Smooth muscle cell of the brain vasculature (primary cell): Measurements from ENCODE around the gene PPTC7.
A peak's percentile ranks its signal among the peaks of the same experiment; 100 is the strongest.
"Not testable (repeated sequence)": the region's sequence is repeated elsewhere in the genome, so short reads cannot be mapped to it uniquely, and the experiment has no call there.

ENCODE experiments used
- DNase-seq: peaks from one replicate; pipeline ENCODE4 v3.0.0-alpha.2; 2012; ENCODE audit warnings: low read depth, low spot score

PPTC7 gene

DNA sequence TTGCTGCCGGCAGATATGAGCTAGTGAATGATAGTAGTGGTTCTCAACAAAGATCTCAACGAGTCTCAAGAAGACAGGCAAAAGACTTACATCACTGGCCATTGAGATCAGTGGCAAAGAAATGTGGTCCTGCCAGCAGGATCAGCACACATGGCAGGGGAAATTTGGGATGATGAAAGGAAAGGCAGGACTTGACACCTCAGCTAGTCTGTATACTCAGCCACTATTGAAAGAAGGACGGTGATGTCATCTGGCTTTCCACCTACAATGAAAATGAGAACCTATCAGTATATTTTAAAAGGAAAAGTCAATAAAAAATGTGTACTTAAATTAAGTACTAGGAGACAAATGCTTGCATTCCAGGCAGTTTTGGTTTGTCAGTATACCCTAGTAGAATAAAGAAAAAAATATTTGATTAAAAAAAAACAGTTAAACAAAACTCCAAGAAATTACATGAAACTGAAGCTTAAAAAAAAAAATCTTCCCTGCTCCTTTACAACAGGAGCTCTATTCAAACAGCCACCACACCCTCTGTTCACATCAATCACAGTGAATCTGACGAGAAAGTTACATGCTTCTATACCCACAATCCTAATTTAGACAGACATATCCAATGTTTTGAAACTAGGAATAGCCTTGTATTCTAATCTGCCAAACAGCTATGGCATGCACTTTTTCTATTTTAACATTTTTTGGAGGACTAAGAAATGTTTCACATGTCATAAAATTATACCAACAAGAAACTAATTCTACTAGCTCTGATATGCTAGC is 46.1 kb downstream of the PPTC7 start:
- DNase-seq, result no peak

- no peak for DNase-seq
Measured at GRCh38 chr12:110534811-110535210, 48.3 kb downstream of the PPTC7 start.

- DNase-seq, result no peak
Measured at GRCh38 chr12:110533607-110534006, 49.5 kb downstream of the PPTC7 start.

- no peak for DNase-seq
Measured at GRCh38 chr12:110532644-110533043, 50.5 kb downstream of the PPTC7 start.

GRCh38 chr12:110531741-110532333 is 51.3 kb downstream of the PPTC7 start:
- DNase-seq, result no peak

GRCh38 chr12:110530511-110530910 is 52.6 kb downstream of the PPTC7 start:
- DNase-seq, result no peak

DNA sequence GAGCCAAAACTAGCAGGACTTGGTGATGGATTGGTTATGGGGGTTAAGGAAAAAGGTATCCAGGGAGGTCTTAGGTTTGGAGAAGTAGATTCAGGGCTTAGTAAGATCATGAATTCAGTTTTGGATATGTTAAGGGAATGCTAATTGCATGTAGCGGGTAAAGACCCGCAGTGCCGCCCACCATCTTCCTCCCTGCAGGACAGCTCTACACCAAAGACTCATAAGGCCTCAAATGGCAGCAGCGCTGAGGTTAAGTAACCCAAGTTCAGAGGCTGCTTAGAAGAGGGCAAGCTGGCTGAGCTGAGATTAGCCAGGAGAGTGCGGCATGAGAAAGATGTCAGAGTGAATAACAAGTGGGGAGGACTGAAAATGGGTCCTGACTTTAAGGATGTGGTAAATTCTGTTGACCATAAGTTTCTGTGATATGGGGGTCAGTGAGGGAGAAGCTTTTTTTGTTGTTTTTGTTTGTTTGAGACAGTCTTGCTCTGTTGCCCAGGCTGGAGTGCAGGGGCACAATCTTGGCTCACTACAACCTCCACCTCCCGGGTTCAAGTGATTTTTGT is 54.8 kb downstream of the PPTC7 start:
- DNase-seq, result no peak

DNA sequence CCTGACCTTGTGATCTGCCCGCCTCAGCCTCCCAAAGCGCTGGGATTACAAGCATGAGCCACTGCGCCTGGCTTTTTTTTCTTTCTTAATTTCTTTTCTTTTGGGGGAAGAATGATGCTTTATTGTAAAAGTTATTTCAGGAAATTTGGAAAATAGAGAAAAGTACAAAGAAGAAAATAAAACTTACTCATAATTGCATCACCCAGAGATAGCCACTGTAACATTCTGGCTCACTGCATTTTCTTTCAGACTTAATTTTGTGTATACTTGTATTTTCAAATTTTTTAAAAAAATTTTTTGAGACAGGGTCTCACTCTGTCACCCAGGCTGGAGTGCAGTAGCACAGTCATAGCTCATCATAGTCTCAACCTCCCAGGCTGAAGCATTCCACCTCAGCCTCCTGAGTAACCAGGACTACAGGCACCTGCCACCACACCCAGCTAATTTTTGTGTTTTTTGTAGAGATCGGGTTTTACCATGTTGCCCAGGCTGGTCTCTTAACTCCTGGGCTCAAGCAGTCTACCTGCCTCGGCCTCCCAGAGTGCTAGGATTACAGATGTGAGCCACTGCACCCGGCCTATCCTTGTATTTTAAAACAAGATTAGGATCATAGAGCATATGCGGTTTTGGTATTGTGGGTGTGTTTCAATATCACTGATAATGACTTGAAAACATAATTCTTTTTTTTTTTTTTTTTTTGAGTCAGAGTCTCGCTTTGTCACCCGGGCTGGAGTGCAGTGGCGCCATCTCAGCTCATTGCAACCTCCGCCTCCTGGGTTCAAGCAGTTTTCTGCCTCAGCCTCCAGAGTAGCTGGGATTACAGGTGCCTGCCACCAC is 62.0 kb downstream of the PPTC7 start:
- not testable (repeated sequence) for DNase-seq

- DNase-seq, result not testable (repeated sequence)
Measured at GRCh38 chr12:110518014-110518413, 65.1 kb downstream of the PPTC7 start.

- DNase-seq, result no peak
Measured at GRCh38 chr12:110516995-110517394, 66.1 kb downstream of the PPTC7 start.

GRCh38 chr12:110514363-110514762 is 68.8 kb downstream of the PPTC7 start:
- DNase-seq, result no peak

GRCh38 chr12:110513842-110514241 is 69.3 kb downstream of the PPTC7 start:
- DNase-seq, result no peak

DNA sequence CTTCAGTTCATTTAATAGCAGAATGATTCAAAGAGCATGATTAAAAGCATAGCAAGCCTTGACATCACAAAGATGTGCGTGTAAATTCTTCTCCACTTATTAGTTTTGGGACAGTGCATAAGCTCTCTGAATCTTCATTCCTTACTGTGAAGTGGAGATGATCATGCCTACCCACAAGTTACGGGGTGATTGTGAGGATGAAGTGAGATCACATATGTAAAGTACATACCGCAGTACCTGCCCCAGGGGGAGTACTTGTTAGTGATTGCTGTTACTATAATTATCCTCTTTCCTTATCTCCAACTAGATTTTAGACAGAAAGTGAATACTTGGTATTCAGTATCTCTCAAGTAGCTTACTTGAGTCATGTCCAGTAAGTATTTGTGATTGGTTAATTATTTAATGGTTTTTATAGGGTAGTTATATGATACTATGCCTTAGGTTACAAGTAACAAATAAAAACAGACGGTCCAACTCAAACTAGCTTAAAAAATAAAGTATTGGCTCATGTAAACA is 75.0 kb downstream of the PPTC7 start:
- DNase-seq, result no peak

GRCh38 chr12:110505332-110505731 is 77.8 kb downstream of the PPTC7 start:
- DNase-seq, result no peak

- no peak for DNase-seq
Measured at GRCh38 chr12:110503432-110503831, 79.7 kb downstream of the PPTC7 start.

DNA sequence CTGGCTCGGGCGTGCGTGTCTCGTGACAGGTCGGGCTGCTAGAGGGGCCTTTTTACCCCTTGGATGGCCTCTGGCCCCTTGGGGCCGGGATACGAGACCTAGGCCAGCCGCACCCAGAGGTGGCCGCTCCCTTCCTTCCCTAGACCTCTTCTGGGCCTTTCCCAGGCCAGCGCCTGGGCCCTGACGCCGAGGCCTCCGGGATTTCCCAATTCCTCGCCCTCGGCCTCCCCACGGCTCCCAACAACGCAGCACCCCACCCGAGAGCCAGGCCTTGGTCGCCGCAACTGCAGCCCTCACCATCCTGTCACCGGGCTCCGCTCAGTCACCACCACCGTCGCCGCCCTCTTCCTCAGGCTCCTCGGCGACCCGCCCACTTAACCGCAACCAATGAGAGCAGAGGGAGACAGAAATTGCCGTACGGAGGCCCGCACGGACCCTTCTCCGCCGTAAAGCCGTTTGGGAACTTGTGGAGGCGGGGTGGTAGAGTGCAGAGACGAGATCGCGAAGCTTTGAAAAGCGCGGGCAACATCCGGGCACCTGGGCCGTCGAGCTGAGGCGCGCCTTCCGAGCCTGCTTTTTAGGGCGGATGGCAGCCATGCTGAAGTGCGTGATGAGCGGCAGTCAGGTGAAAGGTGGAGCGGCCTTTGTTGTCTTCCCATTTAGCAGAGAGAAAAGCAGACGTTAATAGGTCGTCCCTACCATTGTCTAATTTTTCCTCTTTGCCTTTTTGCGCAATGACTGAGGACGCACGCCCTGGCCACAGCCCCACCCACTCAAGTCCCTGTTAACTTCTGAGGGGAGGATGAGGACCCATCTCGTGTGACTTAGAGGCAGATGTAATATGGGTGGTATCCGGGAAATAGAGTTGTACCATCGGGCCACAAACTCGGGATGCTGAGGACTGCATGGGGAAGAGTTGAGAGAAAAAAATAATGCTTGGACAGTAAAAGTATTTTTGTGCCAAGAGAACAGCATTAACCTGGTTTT is 81.1 kb downstream of the PPTC7 start, which contains the start of the genes RAD9B and VPS29:
RAD9B (plus strand) TSS at position 580 of the 987 bp plus-strand sequence; CDS start at position 587, 7 bp downstream.
VPS29 (minus strand) TSS at position 360 of the 987 bp plus-strand sequence; CDS start at position 300, 60 bp downstream.
- DNase-seq, result peak; percentile 93

GRCh38 chr12:110501399-110501751 is 81.7 kb downstream of the PPTC7 start:
- no peak for DNase-seq

GRCh38 chr12:110498984-110499706 is 84.0 kb downstream of the PPTC7 start:
- DNase-seq, result no peak
